Activated T-cell treated with anti-CD3 and anti-CD28 coated beads, Interleukin-2, amount 50 U/mL, for 1 hour (primary cell): ENCODE results near the gene SIK3.

Experiments used
- DNase-seq: peaks from one replicate; pipeline ENCODE4 v3.0.0-alpha.2; 2020

SIK3 gene

GRCh38 chr11:116888024-116888423, 210.2 kb downstream of the SIK3 start:
- no peak for DNase-seq

GRCh38 chr11:116885951-116886655, 212.1 kb downstream of the SIK3 start:
- DNase-seq, result no peak

- DNase-seq, result no peak
These were observed 215.8 kb downstream of the SIK3 start for GRCh38 chr11:116882386-116882785.

- DNase-seq, result no peak
These were observed 217.1 kb downstream of the SIK3 start for GRCh38 chr11:116881143-116881542.

- no peak for DNase-seq
These were observed 218.2 kb downstream of the SIK3 start for GRCh38 chr11:116879800-116880625.

GRCh38 chr11:116876656-116877055, 221.6 kb downstream of the SIK3 start:
- DNase-seq, result no peak

- no peak for DNase-seq
These were observed 223.0 kb downstream of the SIK3 start for GRCh38 chr11:116875194-116875593.

GRCh38 chr11:116874251-116874650, 224.0 kb downstream of the SIK3 start:
- no peak for DNase-seq

- DNase-seq, result no peak
These were observed 224.8 kb downstream of the SIK3 start for GRCh38 chr11:116873381-116873780.

- no peak for DNase-seq
These were observed 227.0 kb downstream of the SIK3 start for GRCh38 chr11:116871248-116871647.

GRCh38 chr11:116870054-116870453, 228.2 kb downstream of the SIK3 start:
- DNase-seq, result no peak

- no peak for DNase-seq
These were observed 228.6 kb downstream of the SIK3 start for GRCh38 chr11:116869610-116870009.

- DNase-seq, result no peak
These were observed 230.2 kb downstream of the SIK3 start for GRCh38 chr11:116868066-116868465.

GRCh38 chr11:116867619-116868018, 230.6 kb downstream of the SIK3 start:
- DNase-seq, result no peak

- DNase-seq, result no peak
These were observed 231.3 kb downstream of the SIK3 start for GRCh38 chr11:116866804-116867455.

- no peak for DNase-seq
These were observed 232.5 kb downstream of the SIK3 start for GRCh38 chr11:116865696-116866095.

GRCh38 chr11:116864531-116864930, 233.7 kb downstream of the SIK3 start:
- no peak for DNase-seq

- no peak for DNase-seq
These were observed 235.3 kb downstream of the SIK3 start for GRCh38 chr11:116862951-116863350.

- DNase-seq, result no peak
These were observed 236.0 kb downstream of the SIK3 start for GRCh38 chr11:116862185-116862584.

- DNase-seq, result no peak
These were observed 236.7 kb downstream of the SIK3 start for GRCh38 chr11:116861539-116861938.

- no peak for DNase-seq
These were observed 237.9 kb downstream of the SIK3 start for GRCh38 chr11:116860303-116860702.

- no peak for DNase-seq
These were observed 239.1 kb downstream of the SIK3 start for GRCh38 chr11:116859175-116859574.

- DNase-seq, result no peak
These were observed 240.3 kb downstream of the SIK3 start for GRCh38 chr11:116857936-116858335.

- DNase-seq, result no peak
These were observed 240.9 kb downstream of the SIK3 start for GRCh38 chr11:116857316-116857715.
